Measurements from ENCODE around the gene TSR3. TPM values are rescaled to one million over a fixed set of nuclear protein-coding genes. Genes with fewer than 3 reads are reported as not detected.

The TSR3 gene
- total and polyA plus RNA-seq, 12 donors = 13.7 to 258 (median 59.6) TPM

GRCh38 chr16:1345651-1346421 lies 5.8 kb downstream of the TSR3 start:
- Histone ChIP-seq H3K4me3 (no peak overlapping the region), H3K27me3 (no peaks in the 10 kb centered on the region), H3K4me1 (replicated peaks in 1 of 2) (peaks cover 6 to 18% of the 10 kb centered on the region in 2 donors), H3K9me3 (replicated peaks in 1 of 3) (no peaks in the 10 kb centered on the region), H3K36me3 (replicated peaks in 1 of 2) (peaks cover 0 to 32% of the 10 kb centered on the region in 2 donors), H3K27ac (no peak overlapping the region)
- WGBS, 4 donors = 67 to 74% (median 70%) methylated on average over 8 to 31 of the region's 31 CpGs
- TF ChIP-seq POLR2A (IDR thresholded peaks at IDR 0.05) = no peak
- TF ChIP-seq, protein P1, sequence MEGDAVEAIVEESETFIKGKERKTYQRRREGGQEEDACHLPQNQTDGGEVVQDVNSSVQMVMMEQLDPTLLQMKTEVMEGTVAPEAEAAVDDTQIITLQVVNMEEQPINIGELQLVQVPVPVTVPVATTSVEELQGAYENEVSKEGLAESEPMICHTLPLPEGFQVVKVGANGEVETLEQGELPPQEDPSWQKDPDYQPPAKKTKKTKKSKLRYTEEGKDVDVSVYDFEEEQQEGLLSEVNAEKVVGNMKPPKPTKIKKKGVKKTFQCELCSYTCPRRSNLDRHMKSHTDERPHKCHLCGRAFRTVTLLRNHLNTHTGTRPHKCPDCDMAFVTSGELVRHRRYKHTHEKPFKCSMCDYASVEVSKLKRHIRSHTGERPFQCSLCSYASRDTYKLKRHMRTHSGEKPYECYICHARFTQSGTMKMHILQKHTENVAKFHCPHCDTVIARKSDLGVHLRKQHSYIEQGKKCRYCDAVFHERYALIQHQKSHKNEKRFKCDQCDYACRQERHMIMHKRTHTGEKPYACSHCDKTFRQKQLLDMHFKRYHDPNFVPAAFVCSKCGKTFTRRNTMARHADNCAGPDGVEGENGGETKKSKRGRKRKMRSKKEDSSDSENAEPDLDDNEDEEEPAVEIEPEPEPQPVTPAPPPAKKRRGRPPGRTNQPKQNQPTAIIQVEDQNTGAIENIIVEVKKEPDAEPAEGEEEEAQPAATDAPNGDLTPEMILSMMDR (IDR thresholded peaks at IDR 0.05) = no peak
- intact Hi-C loops (cut with DNase I) = no loop called here
- no peak for DNase-seq

- TF ChIP-seq POLR2A (IDR thresholded peaks at IDR 0.05) = no peak
- TF ChIP-seq, protein P1 (IDR thresholded peaks at IDR 0.05) = no peak
- Histone ChIP-seq H3K27me3 (no peaks in the 10 kb centered on the region), H3K27ac (no peak overlapping the region), H3K9me3 (replicated peaks in 1 of 3) (no peaks in the 10 kb centered on the region), H3K4me1 (replicated peaks in 1 of 2) (peaks cover 2 to 12% of the 10 kb centered on the region in 2 donors), H3K36me3 (replicated peaks in 1 of 2) (peaks cover 0 to 29% of the 10 kb centered on the region in 2 donors), H3K4me3 (no peak overlapping the region)
- DNase-seq = no peak
- intact Hi-C loops (cut with DNase I) = no loop called here
- WGBS, 4 donors = 64 to 76% (median 73%) methylated on average over 3 to 11 of the region's 11 CpGs
These were observed 6.6 kb downstream of the TSR3 start for GRCh38 chr16:1345087-1345486.

- Histone ChIP-seq H3K27ac (no peak overlapping the region), H3K9me3 (replicated peaks in 1 of 3) (no peaks in the 10 kb centered on the region), H3K4me3 (no peak overlapping the region), H3K4me1 (replicated peaks in 1 of 2) (peaks cover 2 to 12% of the 10 kb centered on the region in 2 donors), H3K36me3 (replicated peaks in 1 of 2) (peaks cover 0 to 23% of the 10 kb centered on the region in 2 donors), H3K27me3 (no peaks in the 10 kb centered on the region)
- TF ChIP-seq, protein P1 (IDR thresholded peaks at IDR 0.05) = no peak
- TF ChIP-seq POLR2A (IDR thresholded peaks at IDR 0.05) = no peak
- intact Hi-C loops (cut with DNase I) = no loop called here
- 84 to 91% (median 86%) methylated on average over 7 to 14 of the region's 14 CpGs for WGBS, 4 donors
- DNase-seq = no peak
These were observed 7.2 kb downstream of the TSR3 start for GRCh38 chr16:1344499-1344898.

DNA sequence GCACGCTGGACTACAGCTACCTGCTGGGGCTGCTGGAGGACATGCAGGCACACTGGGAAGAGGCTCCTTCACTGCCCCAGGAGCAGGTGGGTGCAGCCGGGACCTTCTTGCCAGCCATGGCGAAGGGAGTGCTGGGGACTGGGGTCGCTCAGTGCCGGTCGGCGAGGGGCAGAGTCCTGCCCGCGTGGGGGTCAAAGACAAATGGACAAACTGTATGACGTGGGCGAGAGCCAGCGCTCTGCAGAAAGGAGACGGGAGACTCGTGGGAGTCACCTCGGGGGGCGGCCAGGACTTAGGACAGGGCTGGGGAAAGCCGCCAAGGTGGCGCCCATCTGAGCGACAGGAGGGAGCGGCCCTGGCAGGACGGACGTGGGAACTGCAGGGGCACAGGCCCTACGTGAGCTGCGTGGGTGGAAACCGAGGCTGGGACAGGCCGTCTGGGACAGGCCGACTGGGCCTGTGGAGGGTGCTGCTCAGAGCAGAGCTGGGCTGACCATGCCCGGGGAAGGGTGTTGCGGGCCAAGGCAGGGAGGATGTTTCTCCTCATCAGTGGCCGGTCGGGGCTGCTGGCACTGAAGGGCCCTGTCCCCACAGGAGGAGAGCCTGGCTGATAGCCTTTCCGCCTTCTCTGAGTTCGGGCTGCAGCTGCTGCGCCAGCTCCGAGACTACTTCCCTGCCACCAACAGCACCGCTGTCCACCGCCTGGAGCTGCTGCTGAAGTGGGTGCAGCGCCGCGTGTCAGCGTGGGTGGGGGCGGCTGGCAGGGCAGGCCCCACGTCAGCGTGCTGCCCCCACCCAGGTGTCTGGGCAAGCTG lies 8.0 kb downstream of the TSR3 start:
- Histone ChIP-seq H3K4me1 (replicated peaks in 1 of 2) (peaks cover 2 to 12% of the 10 kb centered on the region in 2 donors), H3K36me3 (replicated peaks in 1 of 2) (peaks cover 0 to 15% of the 10 kb centered on the region in 2 donors), H3K9me3 (replicated peaks in 1 of 3) (no peaks in the 10 kb centered on the region), H3K4me3 (no peak overlapping the region), H3K27ac (no peak overlapping the region), H3K27me3 (no peaks in the 10 kb centered on the region)
- no peak for DNase-seq
- intact Hi-C loops (cut with DNase I) = no loop called here
- TF ChIP-seq POLR2A (IDR thresholded peaks at IDR 0.05) = no peak
- TF ChIP-seq, protein P1 (IDR thresholded peaks at IDR 0.05) = no peak
- WGBS, 4 donors = 59 to 70% (median 65%) methylated on average over 27 to 44 of the region's 44 CpGs

Data from adrenal gland (tissue), 12 donors.